Panc1 (cell line): ENCODE measurements around the gene RTL1. TPM values are rescaled to one million over a fixed set of nuclear protein-coding genes. Genes with fewer than 3 reads are reported as not detected.

ENCODE experiments used
- ATAC-seq: fragments of 200-7000 bp; cut with Tn5 transposase; 2 replicates; pipeline ENCODE4 v1.9.1; 2020; ENCODE audit warnings: mild to moderate bottlenecking, moderate library complexity
- BruUV-seq: library from RNA; stranded (reverse); fragments of 400-500 nt; replicated peaks from 2 replicates; lab custom pipeline; 2021; lab: Mats Ljungman, UMichigan
- CTCF ChIA-PET: fragments of 300-600 bp; sonication (Branson Sonifier 250); formaldehyde crosslinking; loops from one replicate; lab custom pipeline; 2022; ENCODE audit warnings: antibody characterized with exemption; lab: Charles Lee
- POLR2A ChIA-PET: fragments of 300-600 bp; sonication (Branson Sonifier 250); formaldehyde crosslinking; loops from one replicate; lab custom pipeline; 2022; ENCODE audit warnings: antibody characterized with exemption; lab: Charles Lee
- DNase-seq: peaks from one replicate; pipeline ENCODE4 v3.0.0-alpha.2; 2010; ENCODE audit warnings: low read depth, low spot score
- H3K27ac ChIP-seq: 2 replicates; pipeline ENCODE4 v1.5.1; 2011; ENCODE audit warnings: mild to moderate bottlenecking, low read length, inconsistent platforms
- H3K27me3 ChIP-seq: fragments of 200-500 bp; sonication (Bioruptor generic); 2 replicates; pipeline ENCODE4 v1.6.0; 2014; ENCODE audit warnings: low read length, inconsistent platforms; ENCODE audit not compliant: control insufficient read depth, insufficient read depth
- H3K36me3 ChIP-seq: fragments of 200-500 bp; sonication (Bioruptor generic); 2 replicates; pipeline ENCODE4 v1.5.1; 2014; ENCODE audit warnings: inconsistent platforms, mild to moderate bottlenecking, low read length, moderate library complexity; ENCODE audit not compliant: control insufficient read depth, insufficient read depth
- H3K4me1 ChIP-seq: 2 replicates; pipeline ENCODE4 v1.5.1; 2011; ENCODE audit warnings: inconsistent platforms, mild to moderate bottlenecking, low read length, moderate library complexity; ENCODE audit not compliant: control insufficient read depth, insufficient read depth
- H3K4me3 ChIP-seq, 2 experiments: 2 replicates each; pipeline ENCODE4 v1.5.1; 2011 to 2012; ENCODE audit warnings: low read depth in 2 of 2, low read length in 2 of 2, mild to moderate bottlenecking in 2 of 2, inconsistent platforms in 1 of 2, moderate library complexity in 1 of 2
- H3K9me3 ChIP-seq: fragments of 200-500 bp; sonication (Bioruptor generic); 2 replicates; pipeline ENCODE4 v1.5.1; 2014; ENCODE audit warnings: low read depth, mild to moderate bottlenecking, inconsistent platforms, low read length, moderate library complexity; ENCODE audit not compliant: control insufficient read depth, insufficient read depth
- SIN3A ChIP-seq: IDR thresholded peaks from 2 replicates; pipeline ENCODE4 v1.6.1; 2012; ENCODE audit warnings: low read depth, mild to moderate bottlenecking, low read length, moderate library complexity, borderline replicate concordance; ENCODE audit not compliant: insufficient read depth
- TCF7L2 ChIP-seq: IDR thresholded peaks from 2 replicates; pipeline ENCODE4 v1.6.1; 2011; ENCODE audit warnings: mild to moderate bottlenecking, low read depth, low read length, inconsistent platforms
- in situ Hi-C: cut with HindIII; loops from 2 replicates; pipeline ENCODE4 v1.10.0; 2016; ENCODE audit warnings: low sequenced_read_pairs, low pct_unique_long_range_greater_than_20kb
- intact Hi-C: fragments of 100-400 bp; cut with micrococcal nuclease; formaldehyde crosslinking; loops from one replicate; pipeline ENCODE4 v1.10.0; 2022; ENCODE audit not compliant: unreplicated experiment
- total RNA-seq: library from RNA; stranded (reverse); gene quantifications from one replicate; pipeline ENCODE4 v1.2.1, GENCODE V29; 2021; ENCODE audit not compliant: unreplicated experiment
- TF ChIP-seq, protein P1 (sequence below), 2 experiments: IDR thresholded peaks; 2 replicates each; pipeline ENCODE4 v1.6.1; 2011 to 2012; ENCODE audit warnings: low read depth in 2 of 2, control low read depth in 1 of 2, low read length in 1 of 2, mild to moderate bottlenecking in 1 of 2, moderate library complexity in 1 of 2; ENCODE audit not compliant: insufficient read depth in 1 of 2
- TF ChIP-seq, protein P2 (sequence below): fragments of 450-650 bp; IDR thresholded peaks from 2 replicates; pipeline ENCODE4 v1.5.1; 2017; ENCODE audit warnings: mild to moderate bottlenecking

Gene RTL1
- total RNA-seq, 1 experiment from 2014 or later = not detected

DNA sequence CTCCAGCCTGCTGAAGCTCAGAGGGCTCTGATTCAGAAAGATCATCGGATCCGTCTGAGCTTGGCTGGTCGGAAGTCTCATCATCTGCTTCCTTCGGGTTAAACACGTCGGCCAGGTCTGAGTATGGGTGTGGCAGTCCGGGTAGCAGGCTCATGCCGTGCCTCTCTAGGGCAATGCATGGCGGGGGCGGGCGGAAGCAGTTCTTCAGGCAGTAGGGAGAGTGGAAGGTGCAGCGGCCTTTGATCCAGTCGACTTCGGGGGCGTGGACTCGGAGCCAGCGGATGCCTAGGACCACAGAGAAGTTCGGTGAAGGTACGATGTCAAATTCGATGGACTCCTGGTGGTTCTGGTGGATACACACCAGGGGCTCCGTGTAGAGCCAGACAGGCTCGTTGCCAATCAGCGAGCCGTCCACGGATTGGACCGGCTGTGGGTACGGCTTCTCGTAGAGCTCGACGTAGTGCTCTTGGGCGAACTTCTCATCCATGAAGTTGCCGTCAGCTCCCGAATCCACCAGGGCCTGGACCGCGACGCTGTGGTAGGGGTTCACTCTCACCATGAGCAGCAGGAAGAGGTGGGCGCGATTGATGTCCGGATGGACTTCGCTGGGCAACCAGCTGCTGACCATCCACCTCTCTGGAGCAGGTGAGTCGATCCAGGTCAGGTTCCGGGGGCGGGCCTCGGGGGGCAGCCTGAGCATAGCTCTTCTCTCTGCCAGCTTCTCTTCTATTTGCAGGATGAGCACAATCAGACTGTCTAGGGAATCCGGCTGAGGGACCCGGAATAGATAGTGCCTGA, 20.3 kb downstream of the RTL1 start:
- intact Hi-C loops = no loop called here
- CTCF ChIA-PET = interaction anchor here (0.6 kb wide), 1 partner anchor 503 kb away, joined by 4 read pairs; no protein-coding TSS in a partner anchor
- no peaks in the 10 kb centered on the region for H3K27me3 ChIP-seq
- POLR2A ChIA-PET = no interaction called here
- no peaks in the 10 kb centered on the region; the same call in 1 of the 2 replicates for H3K4me1 ChIP-seq
- BruUV-seq = no TSS peak
- H3K27ac ChIP-seq = no peak overlapping the region
- H3K36me3 ChIP-seq = no peaks in the 10 kb centered on the region
- ATAC-seq (no peak), DNase-seq (no peak)
- no peaks in the 10 kb centered on the region for H3K9me3 ChIP-seq
- H3K4me3 ChIP-seq = no peak overlapping the region
- in situ Hi-C loops = no loop called here
- TF ChIP-seq, protein P1, sequence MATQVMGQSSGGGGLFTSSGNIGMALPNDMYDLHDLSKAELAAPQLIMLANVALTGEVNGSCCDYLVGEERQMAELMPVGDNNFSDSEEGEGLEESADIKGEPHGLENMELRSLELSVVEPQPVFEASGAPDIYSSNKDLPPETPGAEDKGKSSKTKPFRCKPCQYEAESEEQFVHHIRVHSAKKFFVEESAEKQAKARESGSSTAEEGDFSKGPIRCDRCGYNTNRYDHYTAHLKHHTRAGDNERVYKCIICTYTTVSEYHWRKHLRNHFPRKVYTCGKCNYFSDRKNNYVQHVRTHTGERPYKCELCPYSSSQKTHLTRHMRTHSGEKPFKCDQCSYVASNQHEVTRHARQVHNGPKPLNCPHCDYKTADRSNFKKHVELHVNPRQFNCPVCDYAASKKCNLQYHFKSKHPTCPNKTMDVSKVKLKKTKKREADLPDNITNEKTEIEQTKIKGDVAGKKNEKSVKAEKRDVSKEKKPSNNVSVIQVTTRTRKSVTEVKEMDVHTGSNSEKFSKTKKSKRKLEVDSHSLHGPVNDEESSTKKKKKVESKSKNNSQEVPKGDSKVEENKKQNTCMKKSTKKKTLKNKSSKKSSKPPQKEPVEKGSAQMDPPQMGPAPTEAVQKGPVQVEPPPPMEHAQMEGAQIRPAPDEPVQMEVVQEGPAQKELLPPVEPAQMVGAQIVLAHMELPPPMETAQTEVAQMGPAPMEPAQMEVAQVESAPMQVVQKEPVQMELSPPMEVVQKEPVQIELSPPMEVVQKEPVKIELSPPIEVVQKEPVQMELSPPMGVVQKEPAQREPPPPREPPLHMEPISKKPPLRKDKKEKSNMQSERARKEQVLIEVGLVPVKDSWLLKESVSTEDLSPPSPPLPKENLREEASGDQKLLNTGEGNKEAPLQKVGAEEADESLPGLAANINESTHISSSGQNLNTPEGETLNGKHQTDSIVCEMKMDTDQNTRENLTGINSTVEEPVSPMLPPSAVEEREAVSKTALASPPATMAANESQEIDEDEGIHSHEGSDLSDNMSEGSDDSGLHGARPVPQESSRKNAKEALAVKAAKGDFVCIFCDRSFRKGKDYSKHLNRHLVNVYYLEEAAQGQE (IDR thresholded peaks at IDR 0.05; ENCODE audit: insufficient read depth in 1 of 2, low read depth in 2 of 2, low read length in 1 of 2) = no peak
- no peak for TF ChIP-seq SIN3A
- TF ChIP-seq, protein P2, sequence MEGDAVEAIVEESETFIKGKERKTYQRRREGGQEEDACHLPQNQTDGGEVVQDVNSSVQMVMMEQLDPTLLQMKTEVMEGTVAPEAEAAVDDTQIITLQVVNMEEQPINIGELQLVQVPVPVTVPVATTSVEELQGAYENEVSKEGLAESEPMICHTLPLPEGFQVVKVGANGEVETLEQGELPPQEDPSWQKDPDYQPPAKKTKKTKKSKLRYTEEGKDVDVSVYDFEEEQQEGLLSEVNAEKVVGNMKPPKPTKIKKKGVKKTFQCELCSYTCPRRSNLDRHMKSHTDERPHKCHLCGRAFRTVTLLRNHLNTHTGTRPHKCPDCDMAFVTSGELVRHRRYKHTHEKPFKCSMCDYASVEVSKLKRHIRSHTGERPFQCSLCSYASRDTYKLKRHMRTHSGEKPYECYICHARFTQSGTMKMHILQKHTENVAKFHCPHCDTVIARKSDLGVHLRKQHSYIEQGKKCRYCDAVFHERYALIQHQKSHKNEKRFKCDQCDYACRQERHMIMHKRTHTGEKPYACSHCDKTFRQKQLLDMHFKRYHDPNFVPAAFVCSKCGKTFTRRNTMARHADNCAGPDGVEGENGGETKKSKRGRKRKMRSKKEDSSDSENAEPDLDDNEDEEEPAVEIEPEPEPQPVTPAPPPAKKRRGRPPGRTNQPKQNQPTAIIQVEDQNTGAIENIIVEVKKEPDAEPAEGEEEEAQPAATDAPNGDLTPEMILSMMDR = no peak

DNA sequence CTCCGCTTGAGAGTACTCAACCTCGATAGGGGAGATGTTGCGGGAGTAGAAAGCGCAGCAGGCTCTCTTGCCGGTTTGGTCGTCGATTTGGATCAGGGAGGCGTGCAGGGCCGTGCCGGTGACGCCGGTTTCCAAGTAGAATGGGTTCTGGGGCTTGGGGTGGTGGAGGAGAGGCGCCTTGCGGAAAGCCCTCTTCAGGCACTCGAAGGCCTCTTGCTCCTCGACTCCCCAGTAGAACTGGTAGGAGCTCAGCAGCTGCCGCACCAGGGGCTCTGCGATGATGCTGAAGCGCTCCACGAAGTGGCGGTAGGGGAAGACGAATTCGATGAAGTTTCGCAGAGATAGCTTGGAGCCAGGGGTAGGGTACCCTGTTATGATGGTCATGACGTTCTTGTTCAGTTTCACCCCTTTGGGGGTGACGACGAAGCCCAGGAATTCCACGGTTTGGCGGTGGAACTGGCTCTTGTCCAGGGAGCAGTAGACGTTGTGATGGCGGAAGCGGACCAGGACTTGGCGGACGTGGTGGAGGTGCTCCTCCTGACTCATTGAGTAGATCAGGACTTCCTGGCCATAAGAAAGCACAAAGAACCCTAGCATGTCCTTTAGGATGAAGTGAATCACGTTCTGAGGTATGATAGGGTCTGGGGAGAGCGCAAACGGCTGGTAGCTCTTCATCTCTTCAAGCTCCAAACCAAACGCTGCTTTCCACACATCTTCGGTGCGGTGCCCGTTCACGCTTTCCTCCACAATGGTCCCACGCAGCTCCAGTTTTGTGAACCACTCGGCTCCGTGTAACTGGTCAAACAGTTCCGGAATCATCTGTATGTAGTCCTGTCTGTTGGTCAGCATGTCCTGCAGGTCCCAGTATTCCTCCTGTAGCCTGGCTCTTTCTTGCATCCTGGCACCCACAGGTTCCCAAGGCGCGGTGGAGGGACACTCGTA, 21.2 kb downstream of the RTL1 start:
- Histone ChIP-seq H3K27ac (no peak overlapping the region), H3K27me3 (no peaks in the 10 kb centered on the region), H3K36me3 (no peaks in the 10 kb centered on the region), H3K4me1 (no peaks in the 10 kb centered on the region), H3K9me3 (no peaks in the 10 kb centered on the region), H3K4me3 (no peak overlapping the region)
- ATAC-seq (no peak), DNase-seq (no peak)
- intact Hi-C loops (no loop called here), in situ Hi-C loops (no loop called here)
- ChIA-PET POLR2A (no interaction called here), CTCF (no interaction called here)
- BruUV-seq = no TSS peak
- no peak for TF ChIP-seq TCF7L2
